Measurements from ENCODE around the gene SYNJ1.

DNA sequence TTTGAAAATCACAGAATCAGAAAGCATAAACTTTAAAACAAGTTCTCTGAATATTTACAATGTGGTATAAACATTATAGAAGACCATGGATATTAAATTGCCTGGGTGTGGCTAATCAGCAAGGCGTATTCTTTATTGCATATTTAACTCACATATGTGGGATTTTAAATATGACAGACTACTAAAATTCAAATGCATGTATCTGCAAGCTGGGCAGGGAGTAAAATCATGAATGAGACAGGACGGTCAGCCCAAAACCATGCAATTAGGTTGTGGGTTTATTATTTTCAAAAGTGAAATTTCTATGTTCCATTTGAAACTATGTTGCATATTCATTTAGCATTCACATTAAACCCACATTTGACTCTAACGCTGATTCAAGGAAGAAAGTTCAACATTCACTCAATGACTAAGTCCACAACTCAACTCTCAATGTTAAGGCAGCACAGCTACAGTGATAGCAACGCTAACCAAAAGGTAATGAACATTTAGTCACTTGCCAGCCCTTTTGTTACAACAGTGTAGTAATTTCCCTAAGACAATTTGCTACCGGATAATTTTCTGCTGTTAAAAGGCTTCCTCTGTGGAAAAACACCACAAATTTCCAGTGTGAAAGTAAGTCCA is 6.3 kb upstream of the SYNJ1 start:
- TF ChIP-seq EZH2 (IDR thresholded peaks at IDR 0.05) = no peak
- no peak for TF ChIP-seq POLR2AphosphoS5 (IDR thresholded peaks at IDR 0.05; ENCODE audit: borderline replicate concordance, low read depth, low read length)
- TF ChIP-seq FOXP2 (optimal IDR thresholded peaks at IDR 0.05; ENCODE audit: control extremely low read depth, extremely low read length, insufficient read depth) = no peak

Data from SK-N-MC (cell line).